Measurements from ENCODE around the gene LMOD3.

DNA sequence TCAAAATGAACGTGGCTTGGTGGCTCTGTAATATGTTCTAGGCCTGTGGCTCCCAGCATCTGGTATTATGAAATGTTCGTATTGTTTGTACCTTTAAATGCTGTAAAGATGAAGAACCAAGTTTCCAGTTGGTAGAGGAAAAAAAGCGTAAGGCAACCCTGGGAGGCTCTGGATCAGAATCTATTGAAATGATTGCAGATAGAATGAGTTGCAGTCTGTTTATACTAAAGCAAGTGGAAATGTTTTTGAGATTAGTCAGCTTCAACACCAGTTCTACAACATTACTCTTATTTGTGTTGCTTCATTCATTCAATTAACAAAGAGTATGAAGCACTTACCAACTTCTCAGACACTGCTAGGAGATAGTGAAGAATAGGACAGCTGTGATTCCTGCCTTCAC is 32.4 kb downstream of the LMOD3 start:
- TF ChIP-seq GATA2 (IDR thresholded peaks at IDR 0.05; ENCODE audit: low read depth, low read length) = no peak
- TF ChIP-seq GATA3 (IDR thresholded peaks at IDR 0.05; ENCODE audit: low read depth, low read length) = no peak

Data from SH-SY5Y (cell line).